K562 (cell line): Measurements from ENCODE around the gene POLRMT. TPM values are rescaled to one million over a fixed set of nuclear protein-coding genes. Genes with fewer than 3 reads are reported as not detected.

Experiments used
- ARNT ChIP-seq, 2 experiments: fragments of 450-650 bp; IDR thresholded peaks; 2 replicates each; pipeline ENCODE4 v1.6.1; 2016; ENCODE audit warnings: mild to moderate bottlenecking in 1 of 2
- BCOR ChIP-seq: fragments of 450-650 bp; IDR thresholded peaks from 2 replicates; pipeline ENCODE4 v1.6.1; 2016
- DDX20 ChIP-seq: fragments of 450-650 bp; IDR thresholded peaks from 2 replicates; pipeline ENCODE4 v1.6.1; 2016; ENCODE audit warnings: missing genetic modification characterization, low read depth, mild to moderate bottlenecking, missing compliant biosample characterization, moderate library complexity
- ELK1 ChIP-seq: sonication (generic); formaldehyde crosslinking; IDR thresholded peaks from 2 replicates; pipeline ENCODE4 v1.8.1; 2022; ENCODE audit warnings: missing genetic modification reagents
- EP300 ChIP-seq: IDR thresholded peaks from 2 replicates; pipeline ENCODE4 v1.6.1; 2012; ENCODE audit warnings: low read length, improper control_type of control experiment
- FOXA3 ChIP-seq, 2 experiments: fragments of 450-650 bp in 1 of 2; sonication (generic) in 1 of 2; formaldehyde crosslinking; IDR thresholded peaks in 1 of 2; conservative IDR thresholded peaks in 1 of 2; 2 replicates each; pipeline versions ENCODE4 v1.4.0 to v1.8.0; 2020 to 2022; ENCODE audit warnings: mild to moderate bottlenecking in 2 of 2, missing genetic modification reagents in 1 of 2
- MYBL2 ChIP-seq, 2 experiments: fragments of 450-650 bp in 1 of 2; sonication (generic) in 1 of 2; formaldehyde crosslinking in 1 of 2; IDR thresholded peaks; 2 replicates each; pipeline versions ENCODE4 v1.6.1 to v1.8.1; 2017 to 2022; ENCODE audit warnings: borderline replicate concordance in 1 of 2, inconsistent platforms in 1 of 2, low read depth in 1 of 2, mild to moderate bottlenecking in 1 of 2, missing genetic modification reagents in 1 of 2, moderate library complexity in 1 of 2
- NR4A1 ChIP-seq, 2 experiments: fragments of 250-450 bp in 1 of 2; fragments of 450-650 bp in 1 of 2; sonication (Bioruptor Pico) in 1 of 2; IDR thresholded peaks; 2 replicates each; pipeline versions ENCODE4 v1.4.0 to v1.6.1; 2016 to 2020; ENCODE audit warnings: mild to moderate bottlenecking in 2 of 2, missing compliant biosample characterization in 1 of 2, missing genetic modification characterization in 1 of 2, moderate library complexity in 1 of 2
- RBM25 ChIP-seq: fragments of 200-400 bp; formaldehyde crosslinking; IDR thresholded peaks from 2 replicates; pipeline ENCODE4 v1.6.1; 2018; ENCODE audit warnings: low read length, low read depth, moderate library complexity; ENCODE audit not compliant: severe bottlenecking
- RNF2 ChIP-seq: sonication (generic); IDR thresholded peaks from 2 replicates; pipeline ENCODE4 v1.6.1; 2016
- SAFB ChIP-seq: fragments of 200-400 bp; formaldehyde crosslinking; IDR thresholded peaks from 2 replicates; pipeline ENCODE4 v1.6.1; 2017; ENCODE audit warnings: low read depth, low read length, borderline replicate concordance
- SAFB2 ChIP-seq: fragments of 200-400 bp; formaldehyde crosslinking; IDR thresholded peaks from 2 replicates; pipeline ENCODE4 v1.6.1; 2018; ENCODE audit warnings: borderline replicate concordance, low read length, low read depth, moderate library complexity; ENCODE audit not compliant: severe bottlenecking
- STAT5A ChIP-seq: IDR thresholded peaks from 2 replicates; pipeline ENCODE4 v1.6.1; 2012; ENCODE audit warnings: low read length, inconsistent platforms, borderline replicate concordance
- TBL1XR1 ChIP-seq, 2 experiments: IDR thresholded peaks; 2 replicates each; pipeline ENCODE4 v1.6.1; 2012; ENCODE audit warnings: improper control_type of control experiment in 2 of 2, low read length in 2 of 2, mild to moderate bottlenecking in 1 of 2
- TCF3 ChIP-seq: sonication (generic); formaldehyde crosslinking; IDR thresholded peaks from 2 replicates; pipeline ENCODE4 v1.4.0; 2020; ENCODE audit warnings: mild to moderate bottlenecking, missing genetic modification reagents
- ZC3H11A ChIP-seq: IDR thresholded peaks from 2 replicates; pipeline ENCODE4 v1.6.1; 2012; ENCODE audit warnings: low read depth, low read length, improper control_type of control experiment
- ZNF274 ChIP-seq: IDR thresholded peaks from 2 replicates; pipeline ENCODE4 v1.6.1; 2011; ENCODE audit warnings: low read depth, mild to moderate bottlenecking, low read length, moderate library complexity, borderline replicate concordance
- ZNF764 ChIP-seq: fragments of 250-450 bp; sonication (Bioruptor Pico); IDR thresholded peaks from 2 replicates; pipeline ENCODE4 v1.4.0; 2020; ENCODE audit warnings: low read depth, mild to moderate bottlenecking, moderate library complexity
- polyA plus RNA-seq, 8 experiments: library from polyadenylated mRNA; depleted of rRNA in 4 of 8; stranded (reverse) in 5 of 8; unstranded in 3 of 8; fragments of >200 nt; fragmentation: Nextera tagmentation in 2 of 8; fragmentation: Illumina TruSeq in 1 of 8; extraction: Ambion mirVana in 2 of 8; extraction: Trizol in 1 of 8; gene quantifications; 2 replicates each; pipeline versions ENCODE4 v1.2.1 to v1.2.3, GENCODE V29; 2011 to 2014; ENCODE audit warnings: inconsistent platforms in 1 of 8, missing spikeins in 1 of 8
- total RNA-seq, 7 experiments: library from RNA; depleted of rRNA in 6 of 7; stranded (reverse); fragments of >200 nt in 6 of 7; fragmentation: Illumina TruSeq in 2 of 7; extraction: Trizol in 2 of 7; gene quantifications; 2 replicates each; pipeline versions ENCODE4 v1.2.1 to v1.2.3, GENCODE V29; 2011 to 2021; ENCODE audit warnings: low replicate concordance in 1 of 7

Gene POLRMT
- total and polyA plus RNA-seq, 9 of the 15 experiments (the other 6 are each of a cell fraction or from before 2014, with no cell fraction given) = 30.3 to 144 (median 68.0) TPM

DNA sequence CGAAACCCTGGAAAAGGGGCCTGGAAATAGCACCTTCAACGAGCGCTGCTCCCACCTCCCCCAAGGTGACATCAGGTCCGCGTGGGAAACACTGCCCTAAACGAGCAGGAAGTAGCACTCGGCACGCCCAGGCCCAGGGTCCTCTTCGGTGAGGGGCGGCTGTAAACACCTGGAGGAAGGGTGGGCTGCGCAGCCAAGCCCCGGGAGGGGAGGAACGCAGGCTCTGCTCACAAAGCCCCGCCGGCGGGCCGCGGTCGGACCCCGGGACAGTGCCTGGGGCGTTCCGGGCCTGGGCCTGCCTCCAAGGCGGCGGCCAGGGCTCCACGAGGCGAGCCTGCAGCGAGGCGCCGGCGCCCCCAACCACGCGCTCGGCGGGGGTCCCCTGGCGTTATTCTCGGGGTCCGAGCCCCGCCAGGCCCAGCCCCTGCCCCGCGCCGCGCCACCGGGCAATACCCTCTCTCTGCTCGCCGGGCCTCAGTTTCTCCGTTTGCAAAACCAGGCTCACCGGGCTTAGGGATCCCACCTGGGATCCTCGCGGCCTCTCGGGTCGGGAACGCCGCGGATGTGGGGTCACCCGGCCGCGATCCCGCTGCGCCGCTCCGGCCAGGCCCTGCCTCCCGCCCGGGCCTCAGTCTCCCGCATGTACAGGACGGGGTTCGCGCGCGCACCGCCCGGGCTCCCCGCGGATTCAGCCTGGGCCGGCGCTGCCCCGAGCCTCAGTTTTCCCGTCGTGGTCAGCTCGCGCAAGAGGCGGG lies 29.0 kb upstream of the POLRMT start (continued):
- TF ChIP-seq DDX20 (tag) (no peak), SAFB2 (no peak), ZNF274 (no peak), MYBL2 (IDR thresholded peaks at IDR 0.05; ENCODE audit: low read depth) (no peak), MYBL2 (CRISPR knock-in tag; IDR thresholded peaks at IDR 0.05; ENCODE audit: borderline replicate concordance) (no peak), SAFB (no peak), ELK1 (CRISPR knock-in tag) (no peak), ARNT (IDR thresholded peaks at IDR 0.05) (no peak), NR4A1 (CRISPR knock-in tag; IDR thresholded peaks at IDR 0.05) (no peak), NR4A1 (tag; IDR thresholded peaks at IDR 0.05) (no peak), TBL1XR1 (IDR thresholded peaks at IDR 0.05; ENCODE audit: low read length in 2 of 2) (no peak), EP300 (no peak), STAT5A (no peak), FOXA3 (CRISPR knock-in tag; conservative IDR thresholded peaks at IDR 0.05 in 1 of 2, IDR thresholded peaks at IDR 0.05 in 1 of 2) (no peak), TCF3 (no peak), ZNF764 (CRISPR knock-in tag) (no peak), ZC3H11A (no peak), RNF2 (no peak), BCOR (no peak), RBM25 (no peak)
